ENCODE results near the gene IRF2BPL.

GRCh38 chr14:77022236-77022852, 6.2 kb downstream of the IRF2BPL start:
- TF ChIP-seq CTCF (IDR thresholded peaks at IDR 0.05) (no peak), POLR2A (IDR thresholded peaks at IDR 0.05) (no peak)
